Neural cell (in vitro differentiated cells): Measurements from ENCODE around the gene CTDP1. TPM values are rescaled to one million over a fixed set of nuclear protein-coding genes. Genes with fewer than 3 reads are reported as not detected.

Experiments used
- H2AFZ ChIP-seq: fragments of 200-600, 300-800 bp; sonication (generic), shearing (Covaris generic); 2 replicates; pipeline ENCODE4 v1.6.0; 2014; ENCODE audit warnings: low read depth, mild to moderate bottlenecking, antibody characterized with exemption, low read length, moderate library complexity
- H3F3A ChIP-seq: fragments of 200-600 bp; shearing (Covaris generic); 2 replicates; pipeline ENCODE4 v1.6.1; 2016; ENCODE audit warnings: mild to moderate bottlenecking, moderate library complexity, mixed read lengths, antibody characterized with exemption, low read length; ENCODE audit not compliant: insufficient read depth, poor library complexity, severe bottlenecking
- H3K27ac ChIP-seq: fragments of 200-600, 300-800 bp; sonication (generic), shearing (Covaris generic); 2 replicates; pipeline ENCODE4 v1.5.1; 2014; ENCODE audit warnings: mild to moderate bottlenecking, low read length, moderate library complexity
- H3K27me3 ChIP-seq: fragments of 300-800, 200-600 bp; sonication (generic), shearing (Covaris generic); 2 replicates; pipeline ENCODE4 v1.6.0; 2014; ENCODE audit warnings: mild to moderate bottlenecking, low read depth, low read length, moderate library complexity; ENCODE audit not compliant: insufficient read depth
- H3K36me3 ChIP-seq: fragments of 300-800, 200-600 bp; sonication (generic), shearing (Covaris generic); 2 replicates; pipeline ENCODE4 v1.5.1; 2014; ENCODE audit warnings: mild to moderate bottlenecking, antibody characterized with exemption, low read length, moderate library complexity; ENCODE audit not compliant: insufficient read depth
- H3K4me2 ChIP-seq: fragments of 300-800, 200-600 bp; sonication (generic), shearing (Covaris generic); 2 replicates; pipeline ENCODE4 v1.6.0; 2014; ENCODE audit warnings: mild to moderate bottlenecking, low read length
- H3K4me3 ChIP-seq: fragments of 300-800, 200-600 bp; sonication (generic), shearing (Covaris generic); 2 replicates; pipeline ENCODE4 v1.5.1; 2014; ENCODE audit warnings: mild to moderate bottlenecking, low read length, moderate library complexity
- H3K79me2 ChIP-seq: fragments of 200-600 bp; shearing (Covaris generic); replicated peaks from 2 replicates; pipeline ENCODE4 v1.6.0; 2014; ENCODE audit warnings: mild to moderate bottlenecking, low read length, moderate library complexity; ENCODE audit not compliant: insufficient read depth
- H3K9ac ChIP-seq: fragments of 300-800, 200-600 bp; sonication (generic), shearing (Covaris generic); 2 replicates; pipeline ENCODE4 v1.6.1; 2016; ENCODE audit warnings: mild to moderate bottlenecking, low read length, mixed read lengths
- H3K9me2 ChIP-seq: fragments of 200-600 bp; shearing (Covaris generic); 2 replicates; pipeline ENCODE4 v1.6.1; 2016; ENCODE audit warnings: mild to moderate bottlenecking, low read length, mixed read lengths; ENCODE audit not compliant: insufficient read depth
- H3K9me3 ChIP-seq: fragments of 200-600, 300-800 bp; sonication (generic), shearing (Covaris generic); 2 replicates; pipeline ENCODE4 v1.6.1; 2016; ENCODE audit warnings: mild to moderate bottlenecking, mixed run types, low read length, moderate library complexity, mixed read lengths
- H4K20me1 ChIP-seq: fragments of 200-600 bp; shearing (Covaris generic); 2 replicates; pipeline ENCODE4 v1.6.1; 2016; ENCODE audit warnings: mild to moderate bottlenecking, mixed run types; ENCODE audit not compliant: insufficient read depth
- EP300 ChIP-seq: fragments of 450-650 bp; conservative IDR thresholded peaks from 2 replicates; pipeline ENCODE4 v1.6.1; 2014; ENCODE audit warnings: antibody characterized with exemption, mild to moderate bottlenecking, moderate library complexity; ENCODE audit not compliant: poor library complexity, severe bottlenecking
- EZH2 ChIP-seq: fragments of 200-600, 300-800 bp; shearing (Covaris generic), sonication (generic); IDR thresholded peaks from 2 replicates; pipeline ENCODE4 v1.6.1; 2014; ENCODE audit warnings: antibody characterized with exemption, low read length, borderline replicate concordance, mild to moderate bottlenecking; ENCODE audit not compliant: insufficient read depth, poor library complexity, severe bottlenecking
- MXI1 ChIP-seq: fragments of 450-650 bp; conservative IDR thresholded peaks from 2 replicates; pipeline ENCODE4 v1.6.1; 2014; ENCODE audit warnings: antibody characterized with exemption, mild to moderate bottlenecking; ENCODE audit not compliant: poor library complexity, severe bottlenecking
- POLR2AphosphoS5 ChIP-seq: IDR thresholded peaks from 2 replicates; pipeline ENCODE4 v1.6.1; 2012
- RAD21 ChIP-seq: fragments of 450-650 bp; conservative IDR thresholded peaks from 2 replicates; pipeline ENCODE4 v1.6.1; 2014; ENCODE audit warnings: antibody characterized with exemption, mild to moderate bottlenecking, moderate library complexity
- SMC3 ChIP-seq: fragments of 450-650 bp; conservative IDR thresholded peaks from 2 replicates; pipeline ENCODE4 v1.6.1; 2014; ENCODE audit warnings: antibody characterized with exemption, mild to moderate bottlenecking, moderate library complexity; ENCODE audit not compliant: poor library complexity
- TAF1 ChIP-seq: IDR thresholded peaks from 2 replicates; pipeline ENCODE4 v1.6.1; 2012; ENCODE audit warnings: low read depth
- polyA plus RNA-seq: library from polyadenylated mRNA; depleted of rRNA; stranded (reverse); fragments of >200 nt; gene quantifications from 2 replicates; pipeline ENCODE4 v1.2.3, GENCODE V29; 2014
- TF ChIP-seq, protein P1 (sequence below): fragments of 450-650 bp; IDR thresholded peaks from 2 replicates; pipeline ENCODE4 v1.5.1; 2014; ENCODE audit warnings: antibody characterized with exemption, mild to moderate bottlenecking, moderate library complexity; ENCODE audit not compliant: poor library complexity, severe bottlenecking
- TF ChIP-seq, protein P2 (sequence below): IDR thresholded peaks from 2 replicates; pipeline ENCODE4 v1.6.1; 2012; ENCODE audit warnings: borderline replicate concordance

The CTDP1 gene
- polyA plus RNA-seq, 1 donor from 2014 or later: 22.3 TPM

- Histone ChIP-seq H2AFZ (no peak overlapping the region), H3K27me3 (peaks cover 37% of the 10 kb centered on the region), H3K4me3 (peak overlapping the region; percentile 37)
These were observed 108.5 kb downstream of the CTDP1 start for GRCh38 chr18:79787865-79788733.

DNA sequence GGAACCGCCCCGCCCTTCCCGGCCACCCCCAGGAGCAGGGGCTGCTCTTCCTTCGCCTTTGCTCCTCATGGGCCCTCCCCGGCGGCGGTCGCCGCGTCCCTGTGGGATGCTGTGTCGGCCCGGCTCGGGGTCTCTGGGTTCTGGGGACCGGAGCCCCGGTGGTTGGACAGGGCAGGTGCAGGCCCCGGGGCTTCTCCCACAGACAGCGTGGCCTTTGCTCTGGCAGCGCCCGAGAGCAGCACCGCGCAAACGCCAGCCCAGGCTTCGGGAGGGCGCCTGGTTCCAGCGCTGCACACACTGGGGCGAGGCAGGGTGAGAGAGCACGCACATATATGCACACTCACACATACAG is 109.1 kb downstream of the CTDP1 start:
- H3K4me3 ChIP-seq: no peak overlapping the region
- H3K27me3 ChIP-seq: peaks cover 37% of the 10 kb centered on the region
- H3F3A ChIP-seq: no peaks in the 10 kb centered on the region
- no peak overlapping the region for H3K9ac ChIP-seq
- no peak overlapping the region for H2AFZ ChIP-seq
- H4K20me1 ChIP-seq: no peaks in the 10 kb centered on the region
- H3K36me3 ChIP-seq: no peaks in the 10 kb centered on the region
- H3K79me2 ChIP-seq: no peaks in the 10 kb centered on the region
- no peak overlapping the region for H3K27ac ChIP-seq
- TF ChIP-seq EP300: no peak
- TF ChIP-seq POLR2AphosphoS5: no peak
- no peak for TF ChIP-seq SMC3
- no peak for TF ChIP-seq TAF1
- no peak overlapping the region for H3K4me2 ChIP-seq
- no peaks in the 10 kb centered on the region for H3K9me2 ChIP-seq
- peaks cover 4% of the 10 kb centered on the region for H3K9me3 ChIP-seq

More at GRCh38 chr18:79787865-79788733, 108.5 kb downstream of the CTDP1 start:
- TF ChIP-seq, protein P1, sequence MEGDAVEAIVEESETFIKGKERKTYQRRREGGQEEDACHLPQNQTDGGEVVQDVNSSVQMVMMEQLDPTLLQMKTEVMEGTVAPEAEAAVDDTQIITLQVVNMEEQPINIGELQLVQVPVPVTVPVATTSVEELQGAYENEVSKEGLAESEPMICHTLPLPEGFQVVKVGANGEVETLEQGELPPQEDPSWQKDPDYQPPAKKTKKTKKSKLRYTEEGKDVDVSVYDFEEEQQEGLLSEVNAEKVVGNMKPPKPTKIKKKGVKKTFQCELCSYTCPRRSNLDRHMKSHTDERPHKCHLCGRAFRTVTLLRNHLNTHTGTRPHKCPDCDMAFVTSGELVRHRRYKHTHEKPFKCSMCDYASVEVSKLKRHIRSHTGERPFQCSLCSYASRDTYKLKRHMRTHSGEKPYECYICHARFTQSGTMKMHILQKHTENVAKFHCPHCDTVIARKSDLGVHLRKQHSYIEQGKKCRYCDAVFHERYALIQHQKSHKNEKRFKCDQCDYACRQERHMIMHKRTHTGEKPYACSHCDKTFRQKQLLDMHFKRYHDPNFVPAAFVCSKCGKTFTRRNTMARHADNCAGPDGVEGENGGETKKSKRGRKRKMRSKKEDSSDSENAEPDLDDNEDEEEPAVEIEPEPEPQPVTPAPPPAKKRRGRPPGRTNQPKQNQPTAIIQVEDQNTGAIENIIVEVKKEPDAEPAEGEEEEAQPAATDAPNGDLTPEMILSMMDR: no peak
- TF ChIP-seq MXI1 (no peak), EZH2 (no peak), RAD21 (no peak), SMC3 (no peak), POLR2AphosphoS5 (no peak), TAF1 (no peak), EP300 (no peak)
- TF ChIP-seq, protein P2, sequence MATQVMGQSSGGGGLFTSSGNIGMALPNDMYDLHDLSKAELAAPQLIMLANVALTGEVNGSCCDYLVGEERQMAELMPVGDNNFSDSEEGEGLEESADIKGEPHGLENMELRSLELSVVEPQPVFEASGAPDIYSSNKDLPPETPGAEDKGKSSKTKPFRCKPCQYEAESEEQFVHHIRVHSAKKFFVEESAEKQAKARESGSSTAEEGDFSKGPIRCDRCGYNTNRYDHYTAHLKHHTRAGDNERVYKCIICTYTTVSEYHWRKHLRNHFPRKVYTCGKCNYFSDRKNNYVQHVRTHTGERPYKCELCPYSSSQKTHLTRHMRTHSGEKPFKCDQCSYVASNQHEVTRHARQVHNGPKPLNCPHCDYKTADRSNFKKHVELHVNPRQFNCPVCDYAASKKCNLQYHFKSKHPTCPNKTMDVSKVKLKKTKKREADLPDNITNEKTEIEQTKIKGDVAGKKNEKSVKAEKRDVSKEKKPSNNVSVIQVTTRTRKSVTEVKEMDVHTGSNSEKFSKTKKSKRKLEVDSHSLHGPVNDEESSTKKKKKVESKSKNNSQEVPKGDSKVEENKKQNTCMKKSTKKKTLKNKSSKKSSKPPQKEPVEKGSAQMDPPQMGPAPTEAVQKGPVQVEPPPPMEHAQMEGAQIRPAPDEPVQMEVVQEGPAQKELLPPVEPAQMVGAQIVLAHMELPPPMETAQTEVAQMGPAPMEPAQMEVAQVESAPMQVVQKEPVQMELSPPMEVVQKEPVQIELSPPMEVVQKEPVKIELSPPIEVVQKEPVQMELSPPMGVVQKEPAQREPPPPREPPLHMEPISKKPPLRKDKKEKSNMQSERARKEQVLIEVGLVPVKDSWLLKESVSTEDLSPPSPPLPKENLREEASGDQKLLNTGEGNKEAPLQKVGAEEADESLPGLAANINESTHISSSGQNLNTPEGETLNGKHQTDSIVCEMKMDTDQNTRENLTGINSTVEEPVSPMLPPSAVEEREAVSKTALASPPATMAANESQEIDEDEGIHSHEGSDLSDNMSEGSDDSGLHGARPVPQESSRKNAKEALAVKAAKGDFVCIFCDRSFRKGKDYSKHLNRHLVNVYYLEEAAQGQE: no peak
- Histone ChIP-seq H3K9me2 (no peaks in the 10 kb centered on the region), H3K79me2 (no peaks in the 10 kb centered on the region), H3K9ac (no peak overlapping the region), H4K20me1 (no peaks in the 10 kb centered on the region), H3K36me3 (no peaks in the 10 kb centered on the region), H3K27ac (no peak overlapping the region), H3K9me3 (peaks cover 4% of the 10 kb centered on the region), H3K4me2 (no peak overlapping the region), H3F3A (no peaks in the 10 kb centered on the region)
